ENCODE measurements around the gene NCF4. TPM values are rescaled to one million over a fixed set of nuclear protein-coding genes. Genes with fewer than 3 reads are reported as not detected.

NCF4 gene
- total RNA-seq, 1 donor from 2014 or later: not detected

GRCh38 chr22:36926721-36927435 is 66.1 kb downstream of the NCF4 start:
- H3K27me3 Mint-ChIP-seq (ENCODE audit: unreplicated experiment): peaks cover 10% of the 10 kb centered on the region

More at GRCh38 chr22:36926721-36927435, 66.1 kb downstream of the NCF4 start:
- peaks cover 30% of the 10 kb centered on the region for H3K36me3 Mint-ChIP-seq (ENCODE audit: low read depth, unreplicated experiment)
- H3K9me3 Mint-ChIP-seq (ENCODE audit: unreplicated experiment): no peaks in the 10 kb centered on the region
- H3K27ac Mint-ChIP-seq (ENCODE audit: unreplicated experiment): no peak overlapping the region
- DNase-seq (ENCODE audit: low spot score): no peak
- TF ChIP-seq CTCF (IDR thresholded peaks at IDR 0.05; ENCODE audit: unreplicated experiment): no peak
- H3K4me1 Mint-ChIP-seq (ENCODE audit: unreplicated experiment): no peaks in the 10 kb centered on the region
- no peak overlapping the region for H3K4me3 Mint-ChIP-seq (ENCODE audit: unreplicated experiment)

Other genes starting within 250 kb of the NCF4 start
- gene CACNG2, start 157.3 kb upstream of the NCF4 start, total RNA-seq (ENCODE audit: unreplicated experiment): not detected
- gene IFT27, start 84.9 kb upstream of the NCF4 start, total RNA-seq (ENCODE audit: unreplicated experiment): 51.1 TPM
- gene PVALB, start 44.0 kb upstream of the NCF4 start, total RNA-seq (ENCODE audit: unreplicated experiment): not detected
- 12.0 TPM for gene CSF2RB, start 52.6 kb downstream of the NCF4 start, total RNA-seq (ENCODE audit: unreplicated experiment)
- gene TST, start 158.4 kb downstream of the NCF4 start, total RNA-seq (ENCODE audit: unreplicated experiment): 39.0 TPM
- 78.7 TPM for gene MPST, start 158.7 kb downstream of the NCF4 start, total RNA-seq (ENCODE audit: unreplicated experiment)
- 46.9 TPM for gene KCTD17, start 190.7 kb downstream of the NCF4 start, total RNA-seq (ENCODE audit: unreplicated experiment)
- gene TMPRSS6, start 248.7 kb downstream of the NCF4 start, total RNA-seq (ENCODE audit: unreplicated experiment): not detected